Stimulated activated CD8-positive, alpha-beta memory T cell treated with anti-CD3 and anti-CD28 coated beads, Interleukin-12 subunit alpha, Interleukin-12 subunit beta, amount 100 ng/mL, for 1 hour (primary cell): ENCODE data around the gene PADI1.

Experiments used
- DNase-seq: peaks from one replicate; pipeline ENCODE4 v3.0.0-alpha.2; 2020; ENCODE audit warnings: low read depth

PADI1 gene

DNA sequence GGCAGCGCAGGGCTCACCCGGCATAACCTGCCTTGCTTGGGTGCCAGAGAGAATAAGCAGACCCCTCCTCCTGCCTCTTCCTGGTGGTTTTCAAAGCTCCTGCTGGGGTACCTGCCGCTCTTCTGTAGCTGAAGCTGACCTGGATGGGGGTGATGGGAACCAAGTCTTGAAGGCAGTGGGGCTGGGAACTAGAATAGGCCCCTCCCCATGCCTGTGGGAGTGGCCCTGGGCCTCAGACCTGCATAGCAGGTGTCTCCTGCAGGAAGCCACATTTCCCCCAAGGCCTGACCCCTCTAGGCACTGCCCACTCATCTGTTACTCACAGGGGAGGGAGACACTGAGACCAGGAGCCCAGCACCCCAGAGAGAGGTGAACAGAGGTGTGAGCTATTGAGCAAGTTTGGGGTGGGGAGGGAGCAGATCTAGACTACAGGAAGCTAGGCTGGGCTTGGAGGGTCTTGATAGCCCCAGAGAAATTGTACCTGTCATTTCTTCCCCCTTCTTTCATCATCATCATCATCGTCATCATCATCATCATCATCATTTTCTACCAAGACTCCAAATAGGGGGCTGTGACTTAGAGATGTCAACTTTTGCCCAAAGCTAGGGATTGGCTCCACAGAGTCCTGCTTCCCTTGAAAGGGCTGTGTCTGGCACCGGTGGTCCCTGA lies 10.1 kb downstream of the PADI1 start:
- DNase-seq: no peak

DNA sequence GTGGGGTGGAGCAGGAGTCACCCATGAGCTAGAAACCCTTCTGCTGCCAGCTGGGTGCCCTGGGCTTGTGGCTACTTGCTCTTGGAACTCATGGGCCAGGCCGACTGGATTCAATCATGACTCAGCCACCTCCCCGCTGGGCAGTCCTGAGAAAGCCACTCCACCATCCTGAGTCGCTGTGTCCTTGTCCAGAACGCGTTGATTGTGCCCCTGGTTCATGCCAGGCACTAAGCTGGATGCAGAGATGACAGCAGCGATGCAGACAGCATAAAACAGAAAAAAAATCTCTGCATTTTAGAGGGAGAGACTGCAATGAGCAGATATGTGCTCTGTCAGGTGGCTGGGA lies 10.6 kb downstream of the PADI1 start:
- no peak for DNase-seq

DNA sequence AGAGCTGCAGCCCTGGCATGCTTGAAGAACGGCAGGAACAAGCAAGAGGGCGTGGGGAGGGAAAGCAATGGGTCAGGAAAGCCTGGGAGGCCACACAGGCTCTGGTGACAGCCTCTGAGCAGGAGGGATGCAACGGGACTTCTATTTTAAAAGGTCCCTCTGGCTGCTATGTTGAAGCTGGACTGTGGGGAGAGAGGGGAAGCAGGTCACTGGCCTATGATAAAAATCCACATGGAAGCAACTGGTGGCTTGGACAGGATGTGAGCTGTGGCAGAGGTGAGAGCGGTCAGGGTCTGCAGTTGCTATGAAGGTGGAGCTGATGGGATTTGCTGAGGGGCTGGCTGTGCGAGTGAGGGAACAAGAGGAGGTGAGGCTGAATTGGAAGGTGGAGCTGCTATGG lies 11.2 kb downstream of the PADI1 start:
- no peak for DNase-seq

DNA sequence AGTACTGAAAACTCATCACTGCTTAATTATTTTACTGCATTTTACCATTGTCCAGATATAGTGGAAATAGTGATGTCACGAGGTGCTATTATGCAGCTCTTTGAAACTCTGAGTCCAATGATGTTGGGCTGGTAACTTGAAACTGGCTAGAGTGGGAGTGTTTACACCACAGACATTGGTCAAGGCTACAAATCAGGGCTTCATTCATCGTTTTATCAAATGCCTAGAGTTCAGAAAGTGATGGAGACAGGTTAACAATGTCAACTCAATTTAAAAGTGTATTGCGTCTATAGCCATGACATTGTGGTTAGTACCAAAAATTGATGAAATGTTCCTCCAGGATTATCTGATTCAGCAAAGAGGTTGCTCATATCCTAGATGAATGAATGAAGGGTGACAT lies 12.7 kb downstream of the PADI1 start:
- no peak for DNase-seq

DNA sequence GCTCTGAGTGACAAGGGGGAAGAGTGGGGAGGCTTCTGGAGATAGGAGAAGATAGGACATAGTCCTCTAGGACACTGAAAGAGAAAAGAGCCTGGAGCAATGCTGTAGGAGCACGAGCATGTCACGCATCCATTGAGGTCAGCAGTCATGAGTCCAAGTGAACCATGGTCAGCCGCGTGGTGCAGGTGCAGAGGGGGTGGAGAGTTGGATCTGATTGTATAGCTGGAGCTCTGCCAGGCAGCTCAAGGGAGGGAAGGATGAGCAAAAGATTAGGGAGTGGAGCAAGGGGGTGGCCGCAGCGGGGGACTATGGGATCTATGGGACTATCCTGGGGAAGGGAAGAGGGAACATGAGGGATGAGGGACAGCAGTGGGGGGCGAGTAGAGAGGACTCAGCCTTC lies 14.0 kb downstream of the PADI1 start:
- DNase-seq: no peak

DNA sequence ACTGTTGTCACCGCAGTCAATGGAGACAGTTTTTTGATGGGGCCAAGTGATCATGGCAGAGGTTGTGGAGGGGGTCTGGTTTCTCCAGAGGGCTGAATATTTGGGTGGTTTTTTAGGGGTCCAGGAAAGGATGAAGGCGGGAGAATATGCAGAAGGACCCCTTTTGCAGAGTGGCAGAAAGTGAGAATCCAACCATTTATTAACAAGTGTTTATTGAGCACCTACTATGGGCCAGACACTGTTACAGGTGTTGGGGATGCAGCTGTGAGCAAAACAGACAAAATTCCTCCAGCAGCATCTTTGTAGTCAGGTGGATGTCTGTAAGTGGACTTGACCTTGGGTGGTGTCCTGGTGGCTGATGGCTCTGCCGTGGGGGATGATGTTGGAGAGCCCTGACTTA lies 15.4 kb downstream of the PADI1 start:
- DNase-seq: no peak

DNA sequence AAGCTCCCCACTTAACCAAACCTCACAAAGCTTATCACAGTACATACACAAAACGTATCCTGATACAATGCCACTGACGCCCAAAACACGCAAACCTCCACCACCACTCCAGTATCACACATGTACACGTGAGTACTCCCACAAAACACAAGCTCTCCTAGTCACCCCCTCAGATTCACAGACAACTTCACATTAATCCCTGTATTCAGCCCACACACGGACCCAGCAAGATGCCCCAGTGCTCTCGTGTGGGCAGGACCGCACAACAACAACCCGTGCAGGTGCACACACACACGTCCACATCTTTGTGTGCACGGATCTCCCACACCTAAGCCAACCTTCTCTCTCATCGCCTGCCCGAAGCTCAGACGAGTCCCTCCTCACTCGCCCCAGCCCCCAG lies 17.6 kb downstream of the PADI1 start:
- DNase-seq: no peak

DNA sequence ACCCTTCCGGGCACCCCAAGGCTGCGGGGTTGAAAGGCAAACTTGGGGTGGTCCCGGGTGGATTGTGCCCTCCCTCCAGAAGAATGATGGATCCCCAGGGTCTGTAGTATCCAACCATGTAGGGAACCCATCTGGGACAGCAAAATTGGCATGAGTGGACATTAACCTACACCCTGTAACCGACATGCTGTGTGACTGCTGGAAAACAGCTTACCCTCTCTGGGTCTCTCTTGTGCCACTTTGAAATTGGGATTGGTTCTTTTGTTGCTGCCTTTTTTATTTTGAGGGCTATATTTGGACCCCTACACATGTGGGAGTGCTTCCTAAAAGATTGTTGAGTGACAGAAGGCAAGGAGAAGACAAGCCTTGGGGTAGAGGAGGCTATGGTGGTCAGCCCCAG lies 19.5 kb downstream of the PADI1 start:
- no peak for DNase-seq

DNA sequence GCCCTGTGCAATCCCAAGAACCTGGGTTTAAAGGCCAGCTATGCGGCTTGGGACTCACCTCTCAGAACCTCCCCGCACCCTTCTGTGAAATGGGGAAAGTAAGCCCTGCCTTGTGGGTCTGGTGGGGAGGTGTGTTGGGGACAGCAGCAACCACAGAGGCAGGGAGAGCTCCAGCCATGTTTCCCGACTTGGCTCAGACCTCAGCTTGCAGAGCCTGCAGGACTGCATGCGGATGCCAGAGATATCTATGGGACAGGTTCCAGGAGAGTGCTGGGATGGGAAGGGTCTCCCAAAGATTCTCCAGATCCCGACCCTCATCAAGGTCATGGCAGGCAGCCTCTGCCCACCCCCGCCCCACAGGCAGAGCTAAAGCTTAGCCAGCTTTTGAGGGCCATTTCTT lies 20.2 kb downstream of the PADI1 start:
- no peak for DNase-seq

DNA sequence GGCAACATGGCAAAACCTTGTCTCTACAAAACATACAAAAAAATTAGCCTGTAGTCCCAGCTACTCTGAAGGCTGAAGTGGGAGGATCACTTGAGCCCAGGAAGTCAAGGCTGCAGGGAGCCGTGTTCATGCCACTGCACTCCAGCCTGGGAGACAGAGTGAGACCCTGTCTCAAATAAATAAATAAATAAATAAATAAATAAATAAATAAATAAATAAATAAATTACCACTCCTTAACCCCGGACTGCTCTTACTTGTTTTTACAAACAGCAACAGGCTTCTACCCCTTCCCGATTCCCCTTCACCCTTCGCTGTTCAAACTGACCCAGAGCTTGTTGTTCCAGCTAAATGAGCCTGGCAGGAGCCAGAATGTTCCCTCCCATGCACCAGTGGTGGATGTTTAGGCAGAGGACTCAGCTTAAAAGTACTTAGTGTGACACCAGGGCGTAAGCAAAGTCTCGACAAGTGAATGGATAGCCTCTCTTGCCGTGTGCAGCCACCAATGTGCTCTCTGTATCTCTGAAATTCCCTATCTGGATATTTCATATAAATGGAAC lies 22.5 kb downstream of the PADI1 start:
- no peak for DNase-seq

DNA sequence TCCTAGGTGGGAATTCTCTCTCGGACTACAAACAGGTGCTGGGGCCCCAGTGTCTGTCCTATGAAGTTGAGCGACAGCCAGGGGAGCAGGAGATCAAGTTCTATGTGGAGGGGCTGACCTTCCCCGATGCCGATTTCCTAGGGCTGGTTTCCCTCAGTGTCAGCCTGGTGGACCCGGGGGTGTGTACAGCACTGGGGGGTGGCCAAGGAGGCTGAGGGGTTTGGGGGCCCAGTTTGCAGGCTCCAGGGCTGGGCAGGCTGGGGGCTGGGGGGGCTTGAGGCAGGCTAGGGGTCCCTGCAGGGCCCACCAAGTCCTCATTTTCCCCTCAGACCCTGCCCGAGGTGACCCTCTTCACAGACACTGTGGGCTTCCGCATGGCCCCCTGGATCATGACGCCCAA lies 23.7 kb downstream of the PADI1 start:
- DNase-seq: no peak

DNA sequence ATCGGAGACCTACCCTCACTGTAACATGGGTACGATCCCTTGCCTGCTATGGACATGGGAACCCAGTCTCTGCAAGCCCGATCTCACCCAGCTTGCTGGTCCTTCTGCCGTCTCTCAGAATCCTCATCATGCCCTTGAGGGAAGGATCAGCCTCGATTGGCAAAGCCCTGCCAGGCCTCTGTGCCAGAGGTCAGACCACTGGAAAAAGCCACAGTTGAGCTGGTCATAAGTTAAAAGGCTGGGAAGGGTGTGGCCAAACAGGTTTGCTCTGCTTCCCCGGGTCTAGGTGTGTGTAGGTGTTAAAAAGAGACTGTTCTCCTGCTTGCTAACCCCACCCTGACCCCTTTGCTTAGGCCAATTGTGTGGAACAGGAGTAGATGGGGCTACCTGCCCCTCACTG lies 24.5 kb downstream of the PADI1 start:
- no peak for DNase-seq

DNA sequence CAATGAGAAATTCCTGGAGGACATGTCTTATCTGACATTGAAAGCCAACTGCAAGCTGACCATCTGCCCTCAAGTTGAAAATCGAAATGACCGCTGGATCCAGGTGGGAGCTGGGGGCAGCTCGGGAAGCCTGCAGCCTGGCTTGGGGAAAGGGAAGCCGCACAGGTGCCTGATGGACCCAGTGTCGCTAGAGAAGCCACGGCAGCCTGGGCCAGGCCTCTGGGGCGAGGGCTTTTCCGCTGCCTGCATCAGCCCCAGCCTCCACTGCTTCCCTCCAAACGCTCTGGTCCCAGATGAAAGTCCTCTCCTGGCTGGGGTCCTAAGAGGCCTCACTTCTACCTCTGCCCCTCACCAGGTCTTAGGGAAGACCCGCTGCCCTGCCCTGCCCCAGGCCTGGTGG lies 25.2 kb downstream of the PADI1 start:
- no peak for DNase-seq

DNA sequence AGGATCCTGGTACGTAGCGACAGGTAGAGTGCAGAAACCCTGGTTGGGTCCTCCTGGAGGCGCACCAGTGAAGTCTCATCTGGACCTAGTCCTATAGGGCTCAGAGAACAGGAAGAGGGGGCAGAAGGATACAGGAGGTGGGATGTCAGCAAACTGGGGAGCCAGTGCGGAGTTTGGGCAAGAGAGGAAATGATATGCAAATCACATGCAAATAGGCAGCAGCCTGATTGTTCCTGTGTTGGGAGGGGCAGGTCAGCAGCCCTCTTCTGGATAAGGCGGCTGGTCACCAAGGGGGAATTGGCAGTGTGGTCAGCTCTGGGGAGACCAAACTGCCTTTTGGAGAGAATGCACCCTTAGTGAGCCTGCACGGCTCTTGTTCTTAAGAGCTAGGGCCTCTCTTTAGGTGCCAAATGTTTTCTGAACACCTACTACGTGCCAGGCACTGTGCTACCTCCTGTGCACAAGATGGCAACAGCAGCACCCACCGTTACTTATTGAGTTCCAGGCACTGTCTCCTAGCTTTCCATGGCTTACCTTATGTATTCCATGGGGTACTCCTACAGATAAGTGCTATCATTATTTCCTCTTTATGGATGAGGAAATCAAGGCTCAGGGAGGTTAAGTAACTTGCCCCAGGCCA lies 25.9 kb downstream of the PADI1 start:
- no peak for DNase-seq

DNA sequence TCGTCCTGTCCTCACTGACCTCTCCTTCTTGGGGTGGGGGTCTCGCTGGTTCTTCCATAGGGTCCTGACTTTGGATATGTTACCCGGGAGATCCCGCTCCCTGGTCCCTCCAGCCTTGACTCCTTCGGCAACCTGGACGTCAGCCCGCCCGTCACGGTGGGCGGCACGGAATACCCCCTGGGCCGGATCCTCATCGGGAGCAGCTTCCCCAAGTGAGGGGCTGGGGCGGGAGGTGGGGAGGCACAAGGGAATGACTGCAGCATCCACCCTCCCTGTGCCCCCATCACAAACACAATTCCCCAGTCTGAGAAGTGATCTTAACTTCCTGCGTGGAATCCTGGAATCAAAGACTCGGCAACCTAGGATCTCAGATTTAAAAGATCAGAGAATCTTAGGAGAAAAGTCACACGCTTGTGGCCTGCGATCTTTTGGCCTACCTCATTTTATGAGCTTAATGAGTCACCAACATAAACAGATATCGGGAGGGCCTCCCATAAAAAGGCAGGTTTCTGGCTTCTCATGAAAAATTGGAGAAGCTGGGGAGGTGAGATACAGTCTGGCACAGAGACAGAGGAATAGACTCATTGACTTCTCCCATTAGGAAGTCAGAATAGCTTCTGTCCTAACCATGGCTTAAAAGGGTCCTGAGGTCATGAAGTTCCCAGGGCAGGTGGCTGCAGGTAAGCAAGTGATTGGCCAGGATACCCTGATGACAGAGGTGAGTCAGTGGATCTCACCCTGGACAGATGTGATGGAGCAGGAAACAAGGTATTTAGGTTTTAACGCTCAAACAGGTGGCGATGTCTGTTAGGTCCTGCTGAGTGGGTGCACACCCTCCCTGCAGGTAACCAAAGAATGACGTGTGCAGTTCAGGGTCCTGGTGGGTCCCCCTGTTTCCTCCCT lies 28.1 kb downstream of the PADI1 start:
- no peak for DNase-seq

DNA sequence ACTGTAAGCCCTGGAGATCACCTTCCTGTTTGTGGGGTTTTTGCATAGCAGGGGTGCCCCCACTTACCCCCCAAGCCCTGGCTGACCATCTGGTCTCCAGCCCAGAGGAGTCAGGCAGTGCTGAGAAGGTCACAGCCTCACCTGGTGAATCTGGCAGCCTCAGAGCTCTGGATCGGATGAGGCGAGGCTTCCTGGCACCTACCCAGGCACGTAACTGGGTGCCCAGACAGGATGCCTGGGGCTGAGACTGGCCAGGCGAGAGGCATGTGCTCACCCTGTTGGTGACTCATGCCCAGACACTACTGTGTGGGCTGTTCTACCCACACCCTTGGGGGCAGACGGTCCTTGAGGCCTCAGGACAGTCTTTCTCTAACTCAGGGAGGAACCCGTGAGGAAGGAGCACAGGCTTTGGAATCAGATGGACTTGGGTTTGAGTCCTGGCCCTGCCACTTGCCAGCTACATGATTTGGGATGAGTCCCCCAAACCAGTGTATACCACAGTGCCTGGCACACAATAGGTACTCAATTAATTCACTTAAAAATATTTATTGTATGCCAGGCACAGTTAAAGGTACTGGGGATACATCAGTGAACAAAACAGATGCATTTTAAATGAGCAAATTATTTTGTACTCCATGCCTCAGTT lies 28.9 kb downstream of the PADI1 start:
- no peak for DNase-seq

DNA sequence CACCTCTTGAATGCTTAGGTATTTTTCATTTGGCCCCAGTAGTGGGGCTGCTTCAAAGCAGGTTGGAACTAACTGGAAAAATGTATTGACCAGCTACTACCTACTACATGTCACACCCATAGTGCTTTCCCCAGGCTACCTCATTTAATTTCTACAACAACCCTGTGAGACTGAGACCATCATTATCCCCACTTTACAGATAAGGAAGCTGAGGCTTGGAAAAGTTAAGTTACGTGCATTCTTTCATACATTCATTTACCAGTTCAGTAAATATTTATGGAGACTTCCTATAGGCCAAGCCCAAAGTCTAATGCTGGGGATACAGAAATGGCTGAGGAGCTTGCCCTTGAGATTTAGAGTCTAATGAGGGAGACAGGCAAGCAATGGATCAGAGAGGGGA lies 29.5 kb downstream of the PADI1 start:
- DNase-seq: no peak

DNA sequence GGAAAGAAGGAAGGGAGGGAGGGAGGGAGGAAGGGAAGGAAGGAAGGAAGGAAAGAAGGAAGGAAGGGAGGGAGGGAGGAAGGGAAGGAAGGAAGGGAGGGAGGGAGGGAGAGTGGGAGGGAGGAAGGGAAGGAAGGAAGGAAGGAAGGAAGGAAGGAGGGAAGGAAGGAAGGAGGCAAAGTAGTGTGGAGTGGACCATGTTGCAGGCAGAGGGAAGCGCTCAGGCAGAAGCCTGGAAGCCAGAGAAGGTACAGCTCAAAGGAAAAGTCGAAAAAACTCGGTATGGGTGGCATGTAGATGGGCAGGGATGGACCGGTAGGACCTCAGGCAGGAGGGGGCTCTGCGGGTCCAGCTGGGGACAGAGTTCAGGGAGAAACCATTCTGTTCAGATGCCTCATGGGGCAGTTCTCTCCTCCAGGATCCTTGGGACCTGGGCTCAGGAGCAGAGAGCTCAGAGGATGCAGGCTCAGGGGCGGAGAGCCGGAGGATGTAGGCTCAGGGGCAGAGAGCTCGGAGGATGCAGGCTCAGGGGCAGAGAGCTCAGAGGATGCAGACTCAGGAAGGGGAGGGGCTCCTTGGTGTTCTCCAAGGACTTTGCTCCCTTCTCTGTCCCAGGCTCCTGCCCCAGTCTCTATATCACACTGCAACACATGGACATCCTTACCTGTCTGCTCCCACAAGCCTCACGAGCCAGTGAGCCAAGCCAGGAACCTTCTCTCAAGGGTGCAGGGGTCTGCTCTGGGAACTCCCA lies 30.4 kb downstream of the PADI1 start:
- DNase-seq: no peak

DNA sequence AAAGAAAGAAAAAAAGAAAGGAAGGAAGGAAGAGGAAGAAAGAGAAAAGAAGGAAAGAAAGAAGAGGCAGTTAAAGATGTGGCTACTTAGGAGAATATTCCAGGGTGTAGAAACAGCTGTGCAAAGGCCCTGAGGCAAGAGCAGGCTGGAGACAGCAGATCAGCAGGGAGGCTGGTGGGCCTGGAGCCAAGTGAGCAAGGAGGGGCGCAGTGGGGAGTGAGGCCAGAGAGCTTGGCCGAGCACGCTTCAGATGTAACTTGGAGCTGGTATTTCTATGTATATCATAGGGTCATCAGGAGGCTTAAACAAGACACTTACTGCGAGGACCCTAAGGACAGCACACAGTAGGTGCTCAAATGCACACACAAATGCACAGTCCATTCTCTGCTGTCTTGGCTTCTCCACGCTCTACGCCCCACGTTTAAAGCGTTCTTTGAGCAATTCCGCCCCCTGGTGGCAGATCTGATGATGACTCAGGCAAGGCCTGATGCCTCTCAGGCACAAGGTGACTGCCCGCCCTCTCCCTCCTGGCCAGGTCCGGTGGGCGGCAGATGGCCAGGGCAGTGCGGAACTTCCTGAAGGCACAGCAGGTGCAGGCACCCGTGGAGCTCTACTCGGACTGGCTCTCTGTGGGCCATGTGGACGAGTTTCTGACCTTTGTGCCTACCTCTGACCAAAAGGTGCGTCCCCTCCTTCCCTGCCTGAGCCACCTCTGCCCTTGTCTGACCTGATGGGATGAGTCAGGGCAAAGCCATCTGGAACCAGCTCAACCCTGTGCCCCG lies 32.0 kb downstream of the PADI1 start:
- peak; percentile 87 for DNase-seq

DNA sequence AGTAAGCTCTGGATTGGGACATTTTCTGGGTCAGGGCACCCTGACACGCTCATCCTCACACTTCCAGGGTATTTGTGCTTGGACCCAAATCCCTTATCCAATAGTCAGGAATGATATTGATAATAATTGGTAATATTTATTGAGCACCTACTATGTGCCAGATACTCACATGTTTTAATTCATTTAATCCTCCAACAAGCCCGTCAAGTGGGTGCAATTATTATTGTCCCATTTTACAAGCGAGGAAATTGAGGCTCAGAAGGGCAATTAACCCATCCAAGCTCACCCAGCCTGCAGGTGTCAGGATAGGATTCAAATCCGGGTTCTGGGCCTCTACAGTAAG lies 32.6 kb downstream of the PADI1 start:
- no peak for DNase-seq

DNA sequence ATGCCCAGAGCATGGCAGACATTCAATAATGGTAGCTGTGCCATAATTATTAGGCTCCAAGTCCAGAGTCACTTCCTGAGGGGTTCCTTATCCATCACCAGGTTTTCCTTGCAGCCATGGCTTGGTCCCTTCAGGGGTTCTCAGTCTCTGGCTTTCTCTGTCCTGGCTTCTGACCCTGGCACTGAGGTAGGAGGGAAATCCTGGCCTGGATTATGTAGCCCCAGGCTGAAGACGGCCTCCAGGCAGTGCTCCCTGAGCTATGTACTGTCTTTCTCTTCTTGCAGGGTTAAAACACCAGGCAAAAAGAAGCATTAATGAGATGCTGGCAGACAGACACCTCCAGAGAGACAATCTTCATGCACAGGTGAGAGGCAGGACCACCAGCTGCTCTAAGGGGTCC lies 34.5 kb downstream of the PADI1 start:
- no peak for DNase-seq
